ENCODE results near the gene DUSP22. TPM values are rescaled to one million over a fixed set of nuclear protein-coding genes. Genes with fewer than 3 reads are reported as not detected.

Gene DUSP22
- polyA plus RNA-seq, 1 of the 3 experiments (the other 2 are of a cell fraction) = 6.8 TPM

DNA sequence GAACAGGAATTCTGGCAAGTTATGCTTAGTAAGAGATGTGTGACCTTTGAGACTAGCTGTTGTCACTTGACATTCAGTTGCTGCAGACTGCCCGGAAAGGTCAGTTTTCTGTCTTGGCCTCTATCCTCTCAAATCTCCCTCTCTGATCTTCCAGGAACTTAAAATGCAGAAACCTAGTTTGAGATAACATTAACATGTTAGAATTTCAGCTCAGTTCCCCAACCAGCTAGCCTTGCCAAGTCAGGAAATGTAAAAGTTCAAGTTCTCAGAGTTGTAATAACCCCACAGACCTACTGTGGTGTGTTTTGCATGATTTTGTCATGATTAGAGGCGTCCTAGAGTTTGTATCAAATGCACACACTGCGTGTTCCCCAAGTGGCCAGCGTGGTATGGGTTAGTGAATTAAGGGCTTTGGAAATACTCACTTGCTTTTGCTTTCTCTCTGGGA is 46.6 kb downstream of the DUSP22 start (continued):
- TF ChIP-seq, protein P1, sequence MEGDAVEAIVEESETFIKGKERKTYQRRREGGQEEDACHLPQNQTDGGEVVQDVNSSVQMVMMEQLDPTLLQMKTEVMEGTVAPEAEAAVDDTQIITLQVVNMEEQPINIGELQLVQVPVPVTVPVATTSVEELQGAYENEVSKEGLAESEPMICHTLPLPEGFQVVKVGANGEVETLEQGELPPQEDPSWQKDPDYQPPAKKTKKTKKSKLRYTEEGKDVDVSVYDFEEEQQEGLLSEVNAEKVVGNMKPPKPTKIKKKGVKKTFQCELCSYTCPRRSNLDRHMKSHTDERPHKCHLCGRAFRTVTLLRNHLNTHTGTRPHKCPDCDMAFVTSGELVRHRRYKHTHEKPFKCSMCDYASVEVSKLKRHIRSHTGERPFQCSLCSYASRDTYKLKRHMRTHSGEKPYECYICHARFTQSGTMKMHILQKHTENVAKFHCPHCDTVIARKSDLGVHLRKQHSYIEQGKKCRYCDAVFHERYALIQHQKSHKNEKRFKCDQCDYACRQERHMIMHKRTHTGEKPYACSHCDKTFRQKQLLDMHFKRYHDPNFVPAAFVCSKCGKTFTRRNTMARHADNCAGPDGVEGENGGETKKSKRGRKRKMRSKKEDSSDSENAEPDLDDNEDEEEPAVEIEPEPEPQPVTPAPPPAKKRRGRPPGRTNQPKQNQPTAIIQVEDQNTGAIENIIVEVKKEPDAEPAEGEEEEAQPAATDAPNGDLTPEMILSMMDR (IDR thresholded peaks at IDR 0.05) = no peak

DNA sequence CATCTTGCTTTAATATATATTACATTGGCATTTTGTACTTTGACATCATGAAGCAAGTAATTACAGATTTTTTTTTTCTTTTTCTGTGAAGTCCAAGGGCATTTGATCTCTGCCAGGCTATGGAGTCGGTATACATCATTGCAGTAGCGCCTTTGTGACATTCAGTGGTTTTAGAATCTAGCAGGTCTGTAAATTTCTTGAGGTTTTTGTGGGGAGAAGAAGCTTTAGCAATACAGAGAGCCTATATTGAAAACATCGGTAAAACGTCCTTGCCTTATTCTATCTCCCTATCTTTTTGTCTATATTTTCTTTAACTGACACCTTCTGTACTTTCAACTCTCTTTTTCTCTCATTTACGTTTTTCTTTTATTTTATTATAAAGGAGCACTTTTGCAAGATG is 47.2 kb downstream of the DUSP22 start:
- peaks cover 46% of the 10 kb centered on the region; the same call in 1 of the 2 replicates for H3K27me3 ChIP-seq (ENCODE audit: insufficient read depth)
- H3K79me2 ChIP-seq (ENCODE audit: insufficient read depth) = no peaks in the 10 kb centered on the region
- H3K4me1 ChIP-seq (ENCODE audit: control insufficient read depth in 1 of 2, insufficient read depth in 2 of 2, low read depth in 1 of 2, low read length in 1 of 2) = peaks cover 0 to 10% of the 10 kb centered on the region in 2 experiments; a peak in 1 of 4 replicates
- DNase-seq = no peak
- H3F3A ChIP-seq (replicated peaks; ENCODE audit: insufficient read depth) = no peaks in the 10 kb centered on the region
- H4K20me1 ChIP-seq (ENCODE audit: insufficient read depth) = no peaks in the 10 kb centered on the region
- no peak overlapping the region for H3K4me2 ChIP-seq
- POLR2A ChIA-PET = no interaction called here
- H3K9ac ChIP-seq = no peak overlapping the region
- no peak overlapping the region for H3K4me3 ChIP-seq (ENCODE audit: low read depth in 2 of 2, low read length in 1 of 2)
- 43% methylated on average over 5 of the region's 5 CpGs for WGBS (ENCODE audit: low lambda C conversion rate)
- TF ChIP-seq NFIC (IDR thresholded peaks at IDR 0.05; ENCODE audit: borderline replicate concordance) = no peak
- no peak for TF ChIP-seq RFX5 (IDR thresholded peaks at IDR 0.05; ENCODE audit: low read length)
- no peak for TF ChIP-seq NRF1 (IDR thresholded peaks at IDR 0.05; ENCODE audit: low read depth, low read length)
- TF ChIP-seq RXRA (IDR thresholded peaks at IDR 0.05; ENCODE audit: borderline replicate concordance, low read depth) = no peak
- no peaks in the 10 kb centered on the region for H3K36me3 ChIP-seq (replicated peaks in 1 of 2; ENCODE audit: control insufficient read depth in 1 of 2, insufficient read depth in 2 of 2, low read length in 1 of 2)
- H3K27ac ChIP-seq (ENCODE audit: low read depth in 2 of 2, low read length in 1 of 2) = no peak overlapping the region
- CTCF ChIA-PET = interaction anchor here (0.7 kb wide), 1 partner anchor 9 kb away, joined by 3 read pairs; no protein-coding TSS in a partner anchor
- no peak overlapping the region for H2AFZ ChIP-seq (ENCODE audit: low read depth)
- no peaks in the 10 kb centered on the region for H3K9me3 ChIP-seq
- no peaks in the 10 kb centered on the region for H3K9me2 ChIP-seq

DNA sequence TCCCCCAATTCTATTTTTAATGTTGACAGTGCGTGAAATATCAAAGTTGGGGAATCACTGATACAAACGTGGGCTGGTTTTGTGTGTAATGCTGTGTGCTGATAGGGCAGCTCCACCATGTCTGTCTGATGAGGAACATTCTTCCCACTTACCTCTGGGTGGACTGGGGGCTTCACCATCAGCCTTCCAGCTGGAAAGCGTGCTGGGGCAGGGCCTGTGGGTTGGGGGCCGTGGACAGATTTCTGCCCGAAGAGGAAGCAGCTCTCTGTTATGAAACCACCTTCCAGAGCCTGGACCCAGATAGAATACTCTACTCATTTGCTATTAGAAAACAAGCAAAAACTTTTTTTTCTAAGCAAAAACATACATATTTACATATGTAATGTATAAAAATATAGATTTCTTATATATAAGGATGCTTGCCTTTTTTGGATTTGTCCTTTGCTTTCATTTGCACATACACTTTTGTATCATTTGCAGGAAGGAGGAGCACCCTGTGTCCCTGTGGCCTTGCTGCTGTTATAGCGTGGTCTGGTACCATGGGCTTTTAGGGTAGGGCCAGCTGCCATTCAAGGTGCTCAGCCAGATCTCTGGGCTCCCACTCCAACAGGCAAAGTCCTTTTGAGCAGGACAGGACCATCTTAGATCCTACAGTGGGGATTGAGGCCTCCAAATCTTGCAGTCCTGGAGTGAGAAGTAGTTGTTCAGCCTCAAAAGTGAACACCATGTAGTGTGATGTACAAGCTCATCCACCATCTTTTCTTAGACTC is 48.1 kb downstream of the DUSP22 start:
- POLR2A ChIA-PET = no interaction called here
- TF ChIP-seq TAF1 (IDR thresholded peaks at IDR 0.05; ENCODE audit: borderline replicate concordance, low read depth, low read length) (no peak), RCOR1 (IDR thresholded peaks at IDR 0.05; ENCODE audit: low read length) (no peak), MEF2A (IDR thresholded peaks at IDR 0.05; ENCODE audit: borderline replicate concordance, low read depth) (no peak), EZH2phosphoT487 (IDR thresholded peaks at IDR 0.05; ENCODE audit: borderline replicate concordance, low read depth) (no peak), RXRA (IDR thresholded peaks at IDR 0.05; ENCODE audit: borderline replicate concordance, low read depth) (no peak), CHD2 (IDR thresholded peaks at IDR 0.05; ENCODE audit: low read length, partially characterized antibody) (no peak), POLR2AphosphoS5 (IDR thresholded peaks at IDR 0.05; ENCODE audit: low read depth, low read length) (no peak), ELF1 (IDR thresholded peaks at IDR 0.05) (no peak)
- TF ChIP-seq, protein P2, sequence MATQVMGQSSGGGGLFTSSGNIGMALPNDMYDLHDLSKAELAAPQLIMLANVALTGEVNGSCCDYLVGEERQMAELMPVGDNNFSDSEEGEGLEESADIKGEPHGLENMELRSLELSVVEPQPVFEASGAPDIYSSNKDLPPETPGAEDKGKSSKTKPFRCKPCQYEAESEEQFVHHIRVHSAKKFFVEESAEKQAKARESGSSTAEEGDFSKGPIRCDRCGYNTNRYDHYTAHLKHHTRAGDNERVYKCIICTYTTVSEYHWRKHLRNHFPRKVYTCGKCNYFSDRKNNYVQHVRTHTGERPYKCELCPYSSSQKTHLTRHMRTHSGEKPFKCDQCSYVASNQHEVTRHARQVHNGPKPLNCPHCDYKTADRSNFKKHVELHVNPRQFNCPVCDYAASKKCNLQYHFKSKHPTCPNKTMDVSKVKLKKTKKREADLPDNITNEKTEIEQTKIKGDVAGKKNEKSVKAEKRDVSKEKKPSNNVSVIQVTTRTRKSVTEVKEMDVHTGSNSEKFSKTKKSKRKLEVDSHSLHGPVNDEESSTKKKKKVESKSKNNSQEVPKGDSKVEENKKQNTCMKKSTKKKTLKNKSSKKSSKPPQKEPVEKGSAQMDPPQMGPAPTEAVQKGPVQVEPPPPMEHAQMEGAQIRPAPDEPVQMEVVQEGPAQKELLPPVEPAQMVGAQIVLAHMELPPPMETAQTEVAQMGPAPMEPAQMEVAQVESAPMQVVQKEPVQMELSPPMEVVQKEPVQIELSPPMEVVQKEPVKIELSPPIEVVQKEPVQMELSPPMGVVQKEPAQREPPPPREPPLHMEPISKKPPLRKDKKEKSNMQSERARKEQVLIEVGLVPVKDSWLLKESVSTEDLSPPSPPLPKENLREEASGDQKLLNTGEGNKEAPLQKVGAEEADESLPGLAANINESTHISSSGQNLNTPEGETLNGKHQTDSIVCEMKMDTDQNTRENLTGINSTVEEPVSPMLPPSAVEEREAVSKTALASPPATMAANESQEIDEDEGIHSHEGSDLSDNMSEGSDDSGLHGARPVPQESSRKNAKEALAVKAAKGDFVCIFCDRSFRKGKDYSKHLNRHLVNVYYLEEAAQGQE (IDR thresholded peaks at IDR 0.05; ENCODE audit: low read depth, low read length) = no peak
- TF ChIP-seq, protein P1 (IDR thresholded peaks at IDR 0.05) = no peak
- TF ChIP-seq, protein P3, sequence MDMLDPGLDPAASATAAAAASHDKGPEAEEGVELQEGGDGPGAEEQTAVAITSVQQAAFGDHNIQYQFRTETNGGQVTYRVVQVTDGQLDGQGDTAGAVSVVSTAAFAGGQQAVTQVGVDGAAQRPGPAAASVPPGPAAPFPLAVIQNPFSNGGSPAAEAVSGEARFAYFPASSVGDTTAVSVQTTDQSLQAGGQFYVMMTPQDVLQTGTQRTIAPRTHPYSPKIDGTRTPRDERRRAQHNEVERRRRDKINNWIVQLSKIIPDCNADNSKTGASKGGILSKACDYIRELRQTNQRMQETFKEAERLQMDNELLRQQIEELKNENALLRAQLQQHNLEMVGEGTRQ (IDR thresholded peaks at IDR 0.05; ENCODE audit: borderline replicate concordance, low read depth, low read length) = no peak

More for the DNA sequence above, 48.1 kb downstream of the DUSP22 start:
- Histone ChIP-seq H3K4me3 (ENCODE audit: low read depth in 2 of 2, low read length in 1 of 2) (no peak overlapping the region), H3K9me2 (no peaks in the 10 kb centered on the region), H2AFZ (ENCODE audit: low read depth) (no peak overlapping the region), H3K27ac (ENCODE audit: low read depth in 2 of 2, low read length in 1 of 2) (no peak overlapping the region), H4K20me1 (ENCODE audit: insufficient read depth) (no peaks in the 10 kb centered on the region), H3F3A (replicated peaks; ENCODE audit: insufficient read depth) (no peaks in the 10 kb centered on the region), H3K27me3 (ENCODE audit: insufficient read depth) (peaks cover 49% of the 10 kb centered on the region; the same call in 1 of the 2 replicates), H3K9ac (no peak overlapping the region), H3K9me3 (no peaks in the 10 kb centered on the region), H3K79me2 (ENCODE audit: insufficient read depth) (no peaks in the 10 kb centered on the region), H3K4me2 (no peak overlapping the region), H3K36me3 (replicated peaks in 1 of 2; ENCODE audit: control insufficient read depth in 1 of 2, insufficient read depth in 2 of 2, low read length in 1 of 2) (no peaks in the 10 kb centered on the region), H3K4me1 (ENCODE audit: control insufficient read depth in 1 of 2, insufficient read depth in 2 of 2, low read depth in 1 of 2, low read length in 1 of 2) (peaks cover 0 to 12% of the 10 kb centered on the region in 2 experiments; a peak in 1 of 4 replicates)
- no peak for DNase-seq
- 39% methylated on average over 6 of the region's 6 CpGs for WGBS (ENCODE audit: low lambda C conversion rate)
- CTCF ChIA-PET = interaction anchor here (0.7 kb wide), 1 partner anchor 10 kb away, joined by 3 read pairs; no protein-coding TSS in a partner anchor
